ENCODE measurements around the gene ADGRG7.

DNA sequence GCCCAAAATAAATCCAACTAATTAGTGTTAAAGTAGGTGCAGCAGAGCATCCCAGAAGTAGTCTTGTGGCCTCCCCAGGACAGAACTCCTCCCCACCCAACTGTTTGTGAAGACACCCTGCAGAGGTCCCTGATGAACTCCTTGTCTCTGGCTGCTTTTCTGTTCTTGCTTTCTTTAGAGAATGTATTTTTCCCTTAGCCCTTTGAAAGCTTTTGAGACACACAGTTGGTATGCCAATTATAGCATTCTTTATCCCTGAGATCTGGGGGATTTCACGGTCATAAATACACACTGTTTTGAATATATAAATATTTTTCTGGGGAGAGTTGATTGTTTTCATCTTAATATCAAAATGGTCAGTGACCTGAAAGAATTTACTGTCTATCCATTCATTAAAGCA lies 109.7 kb downstream of the ADGRG7 start:
- TF ChIP-seq, protein P1, sequence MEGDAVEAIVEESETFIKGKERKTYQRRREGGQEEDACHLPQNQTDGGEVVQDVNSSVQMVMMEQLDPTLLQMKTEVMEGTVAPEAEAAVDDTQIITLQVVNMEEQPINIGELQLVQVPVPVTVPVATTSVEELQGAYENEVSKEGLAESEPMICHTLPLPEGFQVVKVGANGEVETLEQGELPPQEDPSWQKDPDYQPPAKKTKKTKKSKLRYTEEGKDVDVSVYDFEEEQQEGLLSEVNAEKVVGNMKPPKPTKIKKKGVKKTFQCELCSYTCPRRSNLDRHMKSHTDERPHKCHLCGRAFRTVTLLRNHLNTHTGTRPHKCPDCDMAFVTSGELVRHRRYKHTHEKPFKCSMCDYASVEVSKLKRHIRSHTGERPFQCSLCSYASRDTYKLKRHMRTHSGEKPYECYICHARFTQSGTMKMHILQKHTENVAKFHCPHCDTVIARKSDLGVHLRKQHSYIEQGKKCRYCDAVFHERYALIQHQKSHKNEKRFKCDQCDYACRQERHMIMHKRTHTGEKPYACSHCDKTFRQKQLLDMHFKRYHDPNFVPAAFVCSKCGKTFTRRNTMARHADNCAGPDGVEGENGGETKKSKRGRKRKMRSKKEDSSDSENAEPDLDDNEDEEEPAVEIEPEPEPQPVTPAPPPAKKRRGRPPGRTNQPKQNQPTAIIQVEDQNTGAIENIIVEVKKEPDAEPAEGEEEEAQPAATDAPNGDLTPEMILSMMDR (IDR thresholded peaks at IDR 0.05): no peak
- TF ChIP-seq EP300 (IDR thresholded peaks at IDR 0.05): no peak
